MM.1S (cell line): ENCODE data around the gene CUL7.
"Not testable (repeated sequence)": the region's sequence is repeated elsewhere in the genome, so short reads cannot be mapped to it uniquely, and the experiment has no call there.

ENCODE experiments used
- DNase-seq: peaks from one replicate; pipeline ENCODE4 v3.0.0-alpha.2; 2015
- H2AFZ ChIP-seq: fragments of 300-600 bp; sonication (generic); 2 replicates; pipeline ENCODE4 v1.6.0; 2016; ENCODE audit warnings: antibody characterized with exemption, low read length
- H3F3A ChIP-seq: fragments of 300-600 bp; sonication (generic); 2 replicates; pipeline ENCODE4 v1.6.1; 2016; ENCODE audit warnings: mild to moderate bottlenecking, antibody characterized with exemption, low read length, moderate library complexity, mixed read lengths; ENCODE audit not compliant: insufficient read depth
- H3K27ac ChIP-seq: fragments of 300-600 bp; sonication (generic); 2 replicates; pipeline ENCODE4 v1.5.1; 2016; ENCODE audit warnings: mild to moderate bottlenecking, low read length
- H3K27me3 ChIP-seq: fragments of 300-600 bp; sonication (generic); replicated peaks from 2 replicates; pipeline ENCODE4 v1.6.0; 2016; ENCODE audit warnings: low read length; ENCODE audit not compliant: insufficient read depth
- H3K36me3 ChIP-seq: fragments of 300-600 bp; sonication (generic); replicated peaks from 2 replicates; pipeline ENCODE4 v1.6.1; 2016; ENCODE audit warnings: mild to moderate bottlenecking, low read length, mixed read lengths; ENCODE audit not compliant: insufficient read depth
- H3K4me1 ChIP-seq: fragments of 300-600 bp; sonication (generic); 2 replicates; pipeline ENCODE4 v1.6.1; 2016; ENCODE audit warnings: low read length, mixed read lengths
- H3K4me2 ChIP-seq: fragments of 300-600 bp; sonication (generic); 2 replicates; pipeline ENCODE4 v1.6.0; 2016; ENCODE audit warnings: low read depth, low read length
- H3K4me3 ChIP-seq: fragments of 300-600 bp; sonication (generic); 2 replicates; pipeline ENCODE4 v1.5.1; 2016; ENCODE audit warnings: low read length, mixed read lengths
- H3K79me2 ChIP-seq: fragments of 300-600 bp; sonication (generic); 2 replicates; pipeline ENCODE4 v1.6.1; 2016; ENCODE audit warnings: mixed run types, low read length, mixed read lengths
- H3K9ac ChIP-seq: fragments of 300-600 bp; sonication (generic); 2 replicates; pipeline ENCODE4 v1.6.1; 2016; ENCODE audit warnings: low read length, mixed read lengths
- H3K9me2 ChIP-seq: fragments of 300-600 bp; sonication (generic); replicated peaks from 2 replicates; pipeline ENCODE4 v1.6.1; 2016; ENCODE audit warnings: mild to moderate bottlenecking, low read length, mixed read lengths; ENCODE audit not compliant: insufficient read depth
- H3K9me3 ChIP-seq: fragments of 300-600 bp; sonication (generic); replicated peaks from 2 replicates; pipeline ENCODE4 v1.6.1; 2016; ENCODE audit warnings: mild to moderate bottlenecking, low read length, mixed read lengths; ENCODE audit not compliant: insufficient read depth
- H4K20me1 ChIP-seq: fragments of 300-600 bp; sonication (generic); 2 replicates; pipeline ENCODE4 v1.6.1; 2016; ENCODE audit warnings: mild to moderate bottlenecking, low read length, moderate library complexity, mixed read lengths; ENCODE audit not compliant: insufficient read depth
- CTCF ChIP-seq: fragments of 300-600 bp; sonication (generic); IDR thresholded peaks from 2 replicates; pipeline ENCODE4 v1.5.1; 2016; ENCODE audit warnings: antibody characterized with exemption, low read length, mixed read lengths
- EZH2 ChIP-seq: fragments of 300-600 bp; sonication (generic); optimal IDR thresholded peaks from 2 replicates; pipeline ENCODE3; 2017; ENCODE audit warnings: low read depth, mild to moderate bottlenecking, antibody characterized with exemption, low read length, mixed read lengths
- EZH2phosphoT487 ChIP-seq: fragments of 300-600 bp; sonication (generic); IDR thresholded peaks from 2 replicates; pipeline ENCODE4 v1.6.1; 2018; ENCODE audit warnings: antibody characterized with exemption, low read length

Gene CUL7

GRCh38 chr6:43001843-43002242, 51.8 kb downstream of the CUL7 start:
- Histone ChIP-seq H3K27me3 (no peaks in the 10 kb centered on the region), H2AFZ (no peak overlapping the region), H3K9ac (no peak overlapping the region), H3K27ac (no peak overlapping the region), H3K4me3 (no peak overlapping the region), H3K9me3 (no peaks in the 10 kb centered on the region), H3K79me2 (no peaks in the 10 kb centered on the region), H3F3A (no peaks in the 10 kb centered on the region), H3K36me3 (no peaks in the 10 kb centered on the region), H4K20me1 (no peaks in the 10 kb centered on the region), H3K4me2 (no peak overlapping the region), H3K4me1 (no peaks in the 10 kb centered on the region), H3K9me2 (no peaks in the 10 kb centered on the region)
- no peak for DNase-seq
- no peak for TF ChIP-seq EZH2phosphoT487
- no peak for TF ChIP-seq EZH2
- TF ChIP-seq CTCF: no peak

- H3K79me2 ChIP-seq, H4K20me1 ChIP-seq, H3K9ac ChIP-seq, DNase-seq, H3K4me3 ChIP-seq, H3K4me1 ChIP-seq, H3K9me2 ChIP-seq, H3K9me3 ChIP-seq, H3K36me3 ChIP-seq, H3F3A ChIP-seq, H3K27me3 ChIP-seq, H3K4me2 ChIP-seq, H3K27ac ChIP-seq, H2AFZ ChIP-seq: not testable (repeated sequence)
Measured at GRCh38 chr6:42998205-42998604, 55.4 kb downstream of the CUL7 start.

- Histone ChIP-seq H3K4me2 (no peak overlapping the region), H3K9ac (no peak overlapping the region), H3K79me2 (no peaks in the 10 kb centered on the region), H3K9me3 (no peaks in the 10 kb centered on the region), H3F3A (no peaks in the 10 kb centered on the region; the same call in 1 of the 2 replicates), H4K20me1 (no peaks in the 10 kb centered on the region), H3K27me3 (no peaks in the 10 kb centered on the region), H3K36me3 (no peaks in the 10 kb centered on the region), H3K4me1 (no peaks in the 10 kb centered on the region), H2AFZ (no peak overlapping the region), H3K9me2 (no peaks in the 10 kb centered on the region), H3K4me3 (no peak overlapping the region), H3K27ac (no peak overlapping the region)
- no peak for DNase-seq
- no peak for TF ChIP-seq EZH2
Measured at GRCh38 chr6:42996513-42996912, 57.1 kb downstream of the CUL7 start.

GRCh38 chr6:42993445-42993844, 60.2 kb downstream of the CUL7 start:
- no peak overlapping the region for H3K27ac ChIP-seq
- H3K9me3 ChIP-seq: no peaks in the 10 kb centered on the region
- no peaks in the 10 kb centered on the region for H3K36me3 ChIP-seq
- TF ChIP-seq EZH2 (no peak), CTCF (no peak), EZH2phosphoT487 (no peak)
- no peak overlapping the region for H3K4me3 ChIP-seq
- no peaks in the 10 kb centered on the region for H3K9me2 ChIP-seq
- H3F3A ChIP-seq: no peaks in the 10 kb centered on the region; the same call in 1 of the 2 replicates
- H2AFZ ChIP-seq: no peak overlapping the region
- H3K9ac ChIP-seq: no peak overlapping the region
- DNase-seq: no peak
- no peaks in the 10 kb centered on the region for H3K27me3 ChIP-seq
- no peaks in the 10 kb centered on the region for H4K20me1 ChIP-seq
- H3K79me2 ChIP-seq: no peaks in the 10 kb centered on the region
- no peaks in the 10 kb centered on the region for H3K4me1 ChIP-seq
- H3K4me2 ChIP-seq: no peak overlapping the region
